GM10248 (cell line): ENCODE data around the gene CPD.

Source experiments
- CTCF ChIA-PET: fragments of 300-600 bp; sonication (Branson Sonifier 250); formaldehyde crosslinking; extraction: SDS; loops from one replicate; lab custom pipeline; 2021; ENCODE audit warnings: antibody characterized with exemption; lab: Yijun Ruan, JAX
- POLR2A ChIA-PET: fragments of 350-650 bp; sonication (Branson Sonifier 250); formaldehyde crosslinking; extraction: SDS; loops from one replicate; lab custom pipeline; 2020; ENCODE audit warnings: antibody characterized with exemption; lab: Yijun Ruan, JAX
- DNase-seq: peaks from one replicate; pipeline ENCODE4 v3.0.0; 2012; ENCODE audit errors: extremely low spot score
- TF ChIP-seq, protein P1 (sequence below): IDR thresholded peaks from 2 replicates; pipeline ENCODE4 v1.5.1; 2012; ENCODE audit warnings: mild to moderate bottlenecking, low read depth; ENCODE audit errors: extremely low read depth, missing control alignments, control extremely low read depth

Gene CPD

DNA sequence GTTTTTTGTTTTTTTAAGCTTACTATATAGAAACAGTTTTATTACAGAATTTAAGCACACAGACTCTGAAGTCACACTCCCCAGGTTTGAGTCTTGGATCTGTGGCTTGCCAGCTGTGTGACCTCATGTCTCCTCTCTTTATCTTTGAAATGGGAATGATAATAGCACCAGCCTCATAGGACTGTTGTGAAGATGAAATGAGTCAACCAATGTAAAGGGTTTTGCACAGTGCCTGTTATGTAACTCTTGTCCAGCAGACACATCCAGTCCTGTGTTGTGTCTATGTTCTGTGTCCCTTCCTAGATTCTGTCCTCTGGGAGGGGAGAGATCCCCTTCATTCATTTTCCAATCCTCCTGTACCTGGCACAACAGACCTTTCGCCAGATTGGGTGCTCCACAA, 3.1 kb upstream of the CPD start:
- DNase-seq, result no peak
- TF ChIP-seq, protein P1, sequence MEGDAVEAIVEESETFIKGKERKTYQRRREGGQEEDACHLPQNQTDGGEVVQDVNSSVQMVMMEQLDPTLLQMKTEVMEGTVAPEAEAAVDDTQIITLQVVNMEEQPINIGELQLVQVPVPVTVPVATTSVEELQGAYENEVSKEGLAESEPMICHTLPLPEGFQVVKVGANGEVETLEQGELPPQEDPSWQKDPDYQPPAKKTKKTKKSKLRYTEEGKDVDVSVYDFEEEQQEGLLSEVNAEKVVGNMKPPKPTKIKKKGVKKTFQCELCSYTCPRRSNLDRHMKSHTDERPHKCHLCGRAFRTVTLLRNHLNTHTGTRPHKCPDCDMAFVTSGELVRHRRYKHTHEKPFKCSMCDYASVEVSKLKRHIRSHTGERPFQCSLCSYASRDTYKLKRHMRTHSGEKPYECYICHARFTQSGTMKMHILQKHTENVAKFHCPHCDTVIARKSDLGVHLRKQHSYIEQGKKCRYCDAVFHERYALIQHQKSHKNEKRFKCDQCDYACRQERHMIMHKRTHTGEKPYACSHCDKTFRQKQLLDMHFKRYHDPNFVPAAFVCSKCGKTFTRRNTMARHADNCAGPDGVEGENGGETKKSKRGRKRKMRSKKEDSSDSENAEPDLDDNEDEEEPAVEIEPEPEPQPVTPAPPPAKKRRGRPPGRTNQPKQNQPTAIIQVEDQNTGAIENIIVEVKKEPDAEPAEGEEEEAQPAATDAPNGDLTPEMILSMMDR, result no peak
- POLR2A ChIA-PET, result no interaction called here
- CTCF ChIA-PET, result interaction anchor here (1.0 to 2.7 kb wide), 3 partner anchors 30 to 35 kb away, joined by 3 to 11 read pairs (median 8); no protein-coding TSS in a partner anchor

DNA sequence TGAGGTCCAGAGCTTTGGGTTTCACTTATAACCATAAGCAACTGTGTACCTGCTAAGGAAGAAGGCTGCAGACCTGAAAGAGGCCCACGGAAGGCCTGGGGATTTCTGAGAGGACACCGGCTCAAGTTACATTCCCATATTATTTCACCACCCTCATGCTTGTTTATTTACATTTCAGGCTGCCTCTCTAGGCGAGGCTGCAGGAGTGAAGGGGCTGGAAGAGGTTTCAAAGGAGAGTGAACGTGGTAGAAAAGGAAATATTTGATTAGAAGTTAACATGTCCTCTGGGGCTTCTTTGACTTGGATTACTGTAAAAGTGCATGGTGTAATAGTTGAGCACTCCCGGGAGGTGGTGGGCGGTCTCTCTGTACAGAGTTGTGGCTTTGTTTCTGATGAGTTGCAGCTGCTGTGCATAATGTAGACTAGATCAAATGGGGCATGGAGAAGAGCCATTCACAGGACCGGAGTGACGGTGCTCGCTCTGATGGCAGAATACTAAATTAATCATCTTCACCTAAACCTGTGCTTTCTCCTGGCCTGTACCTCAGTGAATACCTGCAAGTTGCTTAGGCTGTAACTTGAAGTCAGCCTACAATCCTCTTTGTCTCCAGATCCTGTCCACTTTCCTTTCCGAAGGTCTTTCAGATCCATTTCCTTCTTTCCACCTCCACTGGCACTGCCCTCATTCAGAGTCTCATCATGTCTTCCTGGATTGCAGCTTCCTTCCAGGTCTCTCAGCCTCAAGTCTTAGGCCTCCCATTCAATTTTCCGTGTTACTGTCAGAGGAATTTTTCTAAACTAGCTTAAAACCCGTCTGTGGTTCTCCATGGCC, 1.9 kb upstream of the CPD start:
- ChIA-PET POLR2A (interaction anchor here (0.6 kb wide), 1 partner anchor 1696 kb away, joined by 3 read pairs; no protein-coding TSS in a partner anchor), CTCF (interaction anchor here (1.0 to 2.7 kb wide), 3 partner anchors 13 to 40 kb away, joined by 4 to 11 read pairs (median 6); no protein-coding TSS in a partner anchor)
- peak; percentile 35 for DNase-seq
- TF ChIP-seq, protein P1, result no peak

DNA sequence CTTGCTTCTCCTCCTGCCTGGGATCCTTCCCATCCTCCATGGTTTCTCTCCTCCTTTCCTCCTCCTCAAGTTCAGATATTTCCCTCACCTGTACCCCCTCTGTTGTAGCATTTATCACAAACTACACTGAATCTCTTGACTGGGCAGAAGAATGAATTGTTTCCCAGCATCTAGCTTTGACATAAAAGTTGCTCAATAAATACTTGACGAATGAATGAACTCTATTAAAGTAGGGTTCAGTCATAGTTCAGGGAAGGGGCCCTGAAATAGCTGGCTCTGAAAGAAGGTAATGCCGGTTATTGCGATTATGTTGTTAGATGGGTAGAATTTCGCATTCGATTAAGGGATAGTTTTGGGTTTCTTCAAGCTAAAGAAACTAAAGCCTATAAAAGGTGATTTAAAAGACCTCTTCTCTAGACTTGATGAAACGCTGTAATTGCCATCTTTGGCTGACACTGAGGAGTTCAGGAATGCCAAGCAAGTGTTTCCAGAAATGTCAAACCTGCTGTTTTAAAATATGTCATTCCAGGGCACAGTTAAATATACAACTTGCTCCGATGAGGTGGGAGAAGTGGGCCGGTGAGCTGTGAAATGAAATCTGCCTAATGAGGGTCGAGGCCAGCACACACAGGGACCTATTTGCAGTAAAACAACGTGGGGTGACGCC, 1.0 kb upstream of the CPD start:
- POLR2A ChIA-PET, result interaction anchor here (0.6 kb wide), 1 partner anchor 1695 kb away, joined by 3 read pairs; no protein-coding TSS in a partner anchor
- CTCF ChIA-PET, result interaction anchor here (1.4 to 2.7 kb wide), 2 partner anchors 14 to 37 kb away, joined by 4 to 11 read pairs; no protein-coding TSS in a partner anchor
- TF ChIP-seq, protein P1, result no peak
- no peak for DNase-seq

DNA sequence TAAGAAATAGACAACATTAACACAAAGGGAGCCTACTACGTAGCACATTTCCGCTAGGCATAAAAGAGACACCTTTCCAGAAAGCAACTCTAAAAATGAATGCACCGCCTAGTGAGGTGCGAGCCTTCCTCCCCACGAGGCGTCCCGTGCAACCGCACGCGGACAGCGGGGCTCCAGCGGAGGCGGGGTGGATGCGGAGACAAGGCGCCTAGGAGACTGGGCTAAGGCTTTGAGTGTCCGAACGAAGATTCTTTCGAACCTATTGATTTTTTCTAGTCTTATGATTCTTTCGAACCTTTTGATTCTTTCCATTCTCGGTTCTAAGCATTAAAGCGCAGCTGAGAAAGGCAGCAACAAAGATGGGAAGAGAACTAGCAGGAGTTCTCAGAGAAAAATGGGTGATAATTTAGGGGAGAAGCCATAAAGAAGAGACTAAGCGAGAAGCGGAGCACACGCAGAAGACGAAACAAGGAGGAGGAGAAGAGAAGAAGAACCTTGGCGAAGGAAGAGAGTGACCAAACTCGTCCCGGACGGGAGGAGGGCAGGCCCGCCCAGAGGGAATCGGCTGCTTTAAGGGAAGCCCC, 394 bp upstream of the CPD start:
- peak; percentile 29 for DNase-seq
- TF ChIP-seq, protein P1, result no peak
- ChIA-PET POLR2A (no interaction called here), CTCF (interaction anchor here (2.7 kb wide), 1 partner anchor 37 kb away, joined by 11 read pairs; no protein-coding TSS in a partner anchor)

DNA sequence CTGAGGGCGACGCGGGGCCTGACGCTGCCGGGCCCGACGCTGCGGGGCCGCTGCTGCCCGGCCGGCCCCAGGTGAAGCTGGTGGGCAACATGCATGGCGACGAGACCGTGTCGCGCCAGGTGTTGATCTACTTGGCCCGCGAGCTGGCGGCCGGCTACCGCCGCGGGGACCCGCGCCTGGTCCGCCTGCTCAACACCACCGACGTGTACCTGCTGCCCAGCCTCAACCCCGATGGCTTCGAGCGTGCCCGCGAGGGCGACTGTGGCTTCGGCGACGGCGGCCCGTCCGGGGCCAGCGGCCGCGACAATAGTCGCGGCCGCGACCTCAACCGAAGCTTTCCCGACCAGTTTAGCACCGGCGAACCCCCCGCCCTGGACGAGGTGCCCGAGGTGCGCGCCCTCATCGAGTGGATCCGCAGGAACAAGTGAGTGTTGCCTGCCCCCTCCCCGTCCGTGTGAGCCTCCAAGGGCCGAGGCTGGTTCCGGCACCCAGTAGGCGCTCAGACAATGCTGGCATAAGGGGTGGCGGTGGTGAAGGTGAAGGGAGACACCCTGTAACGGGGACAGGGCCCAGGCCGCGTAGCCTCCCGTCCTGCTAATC, 676 bp downstream of the CPD start:
- TF ChIP-seq, protein P1, result no peak
- ChIA-PET CTCF (interaction anchor here (1.3 to 1.4 kb wide), 2 partner anchors 10 to 87 kb away, joined by 3 read pairs; no protein-coding TSS in a partner anchor), POLR2A (interaction anchor here (0.5 kb wide), 1 partner anchor 16 kb away, joined by 6 read pairs; no protein-coding TSS in a partner anchor)
- DNase-seq, result peak; percentile 22

DNA sequence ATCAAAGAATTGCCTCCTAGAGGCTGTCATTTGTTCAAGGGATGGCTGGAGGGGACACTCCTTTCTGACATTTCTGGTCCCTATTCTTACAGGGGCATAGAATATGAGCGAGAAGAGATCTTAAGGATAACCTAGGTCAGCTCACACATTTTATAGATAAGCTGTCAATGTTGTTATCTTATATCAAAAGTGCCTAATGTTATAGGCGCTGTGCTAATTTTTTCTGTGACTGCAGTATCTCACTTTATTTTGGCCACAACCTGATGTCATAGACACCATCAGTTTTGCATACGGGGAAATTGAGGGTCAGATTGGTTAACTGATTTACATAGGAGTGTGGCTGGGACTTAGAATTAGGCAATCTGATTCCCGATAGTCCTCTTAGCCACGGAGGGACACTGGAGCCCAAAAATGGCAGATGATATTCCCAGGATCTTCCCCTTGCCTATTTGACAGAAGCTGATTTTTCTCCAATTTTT, 1.2 kb downstream of the CPD start:
- CTCF ChIA-PET, result interaction anchor here (1.0 to 1.5 kb wide), 4 partner anchors 9 to 88 kb away, joined by 3 read pairs; no protein-coding TSS in a partner anchor
- POLR2A ChIA-PET, result interaction anchor here (0.5 kb wide), 1 partner anchor 16 kb away, joined by 6 read pairs; no protein-coding TSS in a partner anchor
- TF ChIP-seq, protein P1, result no peak
- peak; percentile 46 for DNase-seq
